Omental fat pad (tissue), 4 donors: ENCODE data around the gene GLRA3. TPM values are rescaled to one million over a fixed set of nuclear protein-coding genes. Genes with fewer than 3 reads are reported as not detected.
"Not testable (repeated sequence)": the region's sequence is repeated elsewhere in the genome, so short reads cannot be mapped to it uniquely, and the experiment has no call there.

Experiments used
- ATAC-seq: fragments of 150-250 bp; one replicate; pipeline ENCODE4 v1.9.1; 2016; ENCODE audit warnings: mild to moderate bottlenecking, moderate library complexity; ENCODE audit not compliant: low FRiP score
- DNase-seq: peaks from one replicate; pipeline ENCODE4 v3.0.0-alpha.2; 2019; ENCODE audit warnings: low spot score
- total RNA-seq, 4 donors: library from RNA; depleted of rRNA; stranded (reverse); fragments of >200 nt; gene quantifications; one replicate each; pipeline ENCODE4 v1.1.0, GENCODE V29; 2016
- TF ChIP-seq, protein P1 (sequence below), 3 donors: fragments of 450-650 bp; IDR thresholded peaks; one replicate each; pipeline ENCODE4 v1.5.1; 2016 to 2017; ENCODE audit warnings: antibody characterized with exemption in 3 of 3, mild to moderate bottlenecking in 3 of 3, moderate library complexity in 2 of 3

GLRA3 gene
- total RNA-seq, 4 donors from 2014 or later, result not detected

GRCh38 chr4:174702979-174703478 lies 126.0 kb downstream of the GLRA3 start:
- ATAC-seq (no peak), DNase-seq (no peak)
- TF ChIP-seq, protein P1, sequence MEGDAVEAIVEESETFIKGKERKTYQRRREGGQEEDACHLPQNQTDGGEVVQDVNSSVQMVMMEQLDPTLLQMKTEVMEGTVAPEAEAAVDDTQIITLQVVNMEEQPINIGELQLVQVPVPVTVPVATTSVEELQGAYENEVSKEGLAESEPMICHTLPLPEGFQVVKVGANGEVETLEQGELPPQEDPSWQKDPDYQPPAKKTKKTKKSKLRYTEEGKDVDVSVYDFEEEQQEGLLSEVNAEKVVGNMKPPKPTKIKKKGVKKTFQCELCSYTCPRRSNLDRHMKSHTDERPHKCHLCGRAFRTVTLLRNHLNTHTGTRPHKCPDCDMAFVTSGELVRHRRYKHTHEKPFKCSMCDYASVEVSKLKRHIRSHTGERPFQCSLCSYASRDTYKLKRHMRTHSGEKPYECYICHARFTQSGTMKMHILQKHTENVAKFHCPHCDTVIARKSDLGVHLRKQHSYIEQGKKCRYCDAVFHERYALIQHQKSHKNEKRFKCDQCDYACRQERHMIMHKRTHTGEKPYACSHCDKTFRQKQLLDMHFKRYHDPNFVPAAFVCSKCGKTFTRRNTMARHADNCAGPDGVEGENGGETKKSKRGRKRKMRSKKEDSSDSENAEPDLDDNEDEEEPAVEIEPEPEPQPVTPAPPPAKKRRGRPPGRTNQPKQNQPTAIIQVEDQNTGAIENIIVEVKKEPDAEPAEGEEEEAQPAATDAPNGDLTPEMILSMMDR (IDR thresholded peaks at IDR 0.05), result no peak

DNA sequence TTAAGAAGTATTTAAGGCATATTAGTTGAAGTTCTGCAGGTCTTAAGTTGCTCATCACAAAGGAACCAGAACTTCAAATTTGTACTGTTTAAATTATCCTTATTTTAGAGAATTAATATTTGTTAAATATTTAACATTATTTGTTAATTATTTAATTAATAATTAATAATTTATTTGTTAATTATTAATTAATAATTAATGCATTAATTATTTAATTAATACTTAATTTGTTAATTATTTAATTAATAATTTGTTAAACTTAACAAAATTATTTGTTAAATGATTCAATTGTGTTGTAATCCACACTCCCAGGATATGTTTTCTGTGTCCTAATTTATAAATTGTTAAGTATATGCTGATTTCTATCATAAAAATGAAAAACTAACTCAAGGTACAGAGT lies 129.4 kb downstream of the GLRA3 start:
- ATAC-seq, result no peak

GRCh38 chr4:174697896-174698295 lies 131.2 kb downstream of the GLRA3 start:
- ATAC-seq (no peak), DNase-seq (no peak)
- TF ChIP-seq, protein P1 (IDR thresholded peaks at IDR 0.05), result no peak

More for the DNA sequence above, 129.4 kb downstream of the GLRA3 start:
- no peak for DNase-seq
- TF ChIP-seq, protein P1 (IDR thresholded peaks at IDR 0.05), result no peak

- ATAC-seq (peak; percentile 51), DNase-seq (no peak)
- TF ChIP-seq, protein P1 (IDR thresholded peaks at IDR 0.05), result no peak
These were observed 131.8 kb downstream of the GLRA3 start for GRCh38 chr4:174697202-174697601.

- no peak for DNase-seq
- no peak for ATAC-seq
- TF ChIP-seq, protein P1 (IDR thresholded peaks at IDR 0.05), result no peak
These were observed 132.4 kb downstream of the GLRA3 start for GRCh38 chr4:174696657-174697056.

DNA sequence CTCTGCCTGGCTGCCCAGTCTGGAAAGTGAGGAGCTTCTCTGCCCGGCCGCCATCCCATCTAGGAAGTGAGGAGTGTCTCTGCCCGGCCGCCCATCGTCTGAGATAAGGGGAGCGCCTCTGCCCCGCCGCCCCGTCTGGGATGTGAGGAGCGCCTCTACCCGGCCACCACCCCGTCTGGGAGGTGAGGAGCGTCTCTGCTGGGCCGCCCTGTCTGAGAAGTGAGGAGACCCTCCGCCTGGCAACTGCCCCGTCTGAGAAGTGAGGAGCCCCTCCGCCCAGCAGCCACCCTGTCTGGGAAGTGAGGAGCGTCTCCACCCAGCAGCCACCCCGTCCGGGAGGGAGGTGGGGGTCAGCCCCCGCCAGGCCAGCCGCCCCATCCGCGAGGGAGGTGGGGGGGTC lies 137.2 kb downstream of the GLRA3 start:
- not testable (repeated sequence) for DNase-seq, ATAC-seq

GRCh38 chr4:174690665-174691064 lies 138.4 kb downstream of the GLRA3 start:
- ATAC-seq, result no peak
- TF ChIP-seq, protein P1 (IDR thresholded peaks at IDR 0.05), result no peak

GRCh38 chr4:174689618-174690017 lies 139.4 kb downstream of the GLRA3 start:
- DNase-seq (no peak), ATAC-seq (no peak)
- TF ChIP-seq, protein P1 (IDR thresholded peaks at IDR 0.05), result no peak

More at GRCh38 chr4:174690665-174691064, 138.4 kb downstream of the GLRA3 start:
- no peak for DNase-seq
